Tibial nerve (tissue), 4 donors: ENCODE data around the gene CCDC24.

Experiments
- EP300 ChIP-seq, 2 donors: sonication (generic); formaldehyde crosslinking; IDR thresholded peaks; one replicate each; pipeline ENCODE4 v1.6.1; 2017; ENCODE audit warnings: antibody characterized with exemption in 2 of 2, mild to moderate bottlenecking in 1 of 2
- TF ChIP-seq, protein P1 (sequence below), 5 experiments: fragments of 200-600 bp in 3 of 5; fragments of 450-650 bp in 2 of 5; sonication (generic) in 3 of 5; IDR thresholded peaks; one replicate each; pipeline ENCODE4 v1.5.1; 2016 to 2019; ENCODE audit warnings: antibody characterized with exemption in 5 of 5, mild to moderate bottlenecking in 3 of 5, moderate library complexity in 2 of 5

DNA sequence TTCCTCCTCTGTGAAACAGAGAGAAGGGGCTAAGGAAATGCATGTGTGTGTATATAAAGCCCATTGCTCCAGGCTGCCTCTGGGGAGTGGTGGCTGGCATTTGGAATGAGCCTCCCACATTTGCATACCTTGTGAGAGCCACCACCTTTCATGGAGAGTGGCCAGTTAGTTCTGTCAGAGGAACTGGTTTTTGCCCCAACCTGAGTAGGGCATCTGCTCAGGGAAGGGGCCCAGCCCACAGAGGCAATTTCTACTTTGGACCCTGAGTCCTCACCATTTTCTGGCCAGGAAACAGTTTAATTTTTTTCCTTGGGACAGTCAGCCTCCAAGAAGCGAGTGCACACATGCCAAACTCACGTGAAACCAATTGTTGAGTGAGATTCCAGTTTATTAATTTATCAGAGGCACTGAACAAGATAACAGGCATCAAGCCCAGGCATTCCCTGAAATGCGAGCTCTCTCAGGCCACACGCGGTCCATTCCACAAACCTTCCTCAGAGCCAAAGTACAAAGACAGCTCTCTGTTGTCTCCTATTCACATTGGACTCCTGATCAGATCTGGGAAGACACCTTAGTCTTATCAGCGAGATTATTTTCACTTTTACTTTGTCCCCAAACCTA is 40.9 kb downstream of the CCDC24 start:
- TF ChIP-seq, protein P1, sequence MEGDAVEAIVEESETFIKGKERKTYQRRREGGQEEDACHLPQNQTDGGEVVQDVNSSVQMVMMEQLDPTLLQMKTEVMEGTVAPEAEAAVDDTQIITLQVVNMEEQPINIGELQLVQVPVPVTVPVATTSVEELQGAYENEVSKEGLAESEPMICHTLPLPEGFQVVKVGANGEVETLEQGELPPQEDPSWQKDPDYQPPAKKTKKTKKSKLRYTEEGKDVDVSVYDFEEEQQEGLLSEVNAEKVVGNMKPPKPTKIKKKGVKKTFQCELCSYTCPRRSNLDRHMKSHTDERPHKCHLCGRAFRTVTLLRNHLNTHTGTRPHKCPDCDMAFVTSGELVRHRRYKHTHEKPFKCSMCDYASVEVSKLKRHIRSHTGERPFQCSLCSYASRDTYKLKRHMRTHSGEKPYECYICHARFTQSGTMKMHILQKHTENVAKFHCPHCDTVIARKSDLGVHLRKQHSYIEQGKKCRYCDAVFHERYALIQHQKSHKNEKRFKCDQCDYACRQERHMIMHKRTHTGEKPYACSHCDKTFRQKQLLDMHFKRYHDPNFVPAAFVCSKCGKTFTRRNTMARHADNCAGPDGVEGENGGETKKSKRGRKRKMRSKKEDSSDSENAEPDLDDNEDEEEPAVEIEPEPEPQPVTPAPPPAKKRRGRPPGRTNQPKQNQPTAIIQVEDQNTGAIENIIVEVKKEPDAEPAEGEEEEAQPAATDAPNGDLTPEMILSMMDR (IDR thresholded peaks at IDR 0.05): no peak
- no peak for TF ChIP-seq EP300 (IDR thresholded peaks at IDR 0.05)
